ENCODE data around the gene VWCE.

DNA sequence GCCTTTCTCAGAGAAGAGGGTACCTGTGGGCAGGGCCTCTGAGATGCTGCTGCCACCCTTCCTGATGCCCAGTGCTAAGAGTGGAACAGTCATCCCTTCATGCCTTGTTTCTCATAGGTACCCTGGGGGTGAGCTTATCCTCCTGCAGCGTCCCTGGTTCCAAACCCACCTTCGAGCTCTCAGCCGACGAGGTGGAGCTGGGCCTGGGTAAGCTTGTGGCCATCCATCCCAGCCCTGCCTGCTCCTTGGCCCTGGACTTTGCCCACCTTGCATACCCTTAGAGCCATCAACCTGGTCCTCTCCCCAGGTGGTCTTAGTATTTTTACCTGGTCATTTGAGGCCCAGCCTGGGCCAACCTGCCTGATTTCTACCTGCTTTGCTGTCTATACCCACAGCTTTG is 46.6 kb upstream of the VWCE start:
- TF ChIP-seq, protein P1, sequence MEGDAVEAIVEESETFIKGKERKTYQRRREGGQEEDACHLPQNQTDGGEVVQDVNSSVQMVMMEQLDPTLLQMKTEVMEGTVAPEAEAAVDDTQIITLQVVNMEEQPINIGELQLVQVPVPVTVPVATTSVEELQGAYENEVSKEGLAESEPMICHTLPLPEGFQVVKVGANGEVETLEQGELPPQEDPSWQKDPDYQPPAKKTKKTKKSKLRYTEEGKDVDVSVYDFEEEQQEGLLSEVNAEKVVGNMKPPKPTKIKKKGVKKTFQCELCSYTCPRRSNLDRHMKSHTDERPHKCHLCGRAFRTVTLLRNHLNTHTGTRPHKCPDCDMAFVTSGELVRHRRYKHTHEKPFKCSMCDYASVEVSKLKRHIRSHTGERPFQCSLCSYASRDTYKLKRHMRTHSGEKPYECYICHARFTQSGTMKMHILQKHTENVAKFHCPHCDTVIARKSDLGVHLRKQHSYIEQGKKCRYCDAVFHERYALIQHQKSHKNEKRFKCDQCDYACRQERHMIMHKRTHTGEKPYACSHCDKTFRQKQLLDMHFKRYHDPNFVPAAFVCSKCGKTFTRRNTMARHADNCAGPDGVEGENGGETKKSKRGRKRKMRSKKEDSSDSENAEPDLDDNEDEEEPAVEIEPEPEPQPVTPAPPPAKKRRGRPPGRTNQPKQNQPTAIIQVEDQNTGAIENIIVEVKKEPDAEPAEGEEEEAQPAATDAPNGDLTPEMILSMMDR (IDR thresholded peaks at IDR 0.05; ENCODE audit: insufficient read depth, low read length): no peak
- TF ChIP-seq POLR2AphosphoS5 (IDR thresholded peaks at IDR 0.05; ENCODE audit: low read depth): no peak
- TF ChIP-seq SPI1 (IDR thresholded peaks at IDR 0.05; ENCODE audit: borderline replicate concordance, low read depth): no peak
- TF ChIP-seq GABPA (IDR thresholded peaks at IDR 0.05; ENCODE audit: low read depth): no peak

Measured in HL-60 (cell line).